HG03439 (cell line): ENCODE measurements around the gene C2CD2L.
"Not testable (repeated sequence)": the region's sequence is repeated elsewhere in the genome, so short reads cannot be mapped to it uniquely, and the experiment has no call there.

Experiments used
- ATAC-seq: cut with Tn5 transposase; IDR thresholded peaks from one replicate; pipeline ENCODE4 v1.9.1; 2021; ENCODE audit warnings: mild to moderate bottlenecking, moderate library complexity; ENCODE audit not compliant: unreplicated experiment

The C2CD2L gene

GRCh38 chr11:119113716-119114115, 6.6 kb downstream of the C2CD2L start:
- no peak for ATAC-seq

- ATAC-seq: no peak
These were observed 7.2 kb downstream of the C2CD2L start for GRCh38 chr11:119114351-119114750.

DNA sequence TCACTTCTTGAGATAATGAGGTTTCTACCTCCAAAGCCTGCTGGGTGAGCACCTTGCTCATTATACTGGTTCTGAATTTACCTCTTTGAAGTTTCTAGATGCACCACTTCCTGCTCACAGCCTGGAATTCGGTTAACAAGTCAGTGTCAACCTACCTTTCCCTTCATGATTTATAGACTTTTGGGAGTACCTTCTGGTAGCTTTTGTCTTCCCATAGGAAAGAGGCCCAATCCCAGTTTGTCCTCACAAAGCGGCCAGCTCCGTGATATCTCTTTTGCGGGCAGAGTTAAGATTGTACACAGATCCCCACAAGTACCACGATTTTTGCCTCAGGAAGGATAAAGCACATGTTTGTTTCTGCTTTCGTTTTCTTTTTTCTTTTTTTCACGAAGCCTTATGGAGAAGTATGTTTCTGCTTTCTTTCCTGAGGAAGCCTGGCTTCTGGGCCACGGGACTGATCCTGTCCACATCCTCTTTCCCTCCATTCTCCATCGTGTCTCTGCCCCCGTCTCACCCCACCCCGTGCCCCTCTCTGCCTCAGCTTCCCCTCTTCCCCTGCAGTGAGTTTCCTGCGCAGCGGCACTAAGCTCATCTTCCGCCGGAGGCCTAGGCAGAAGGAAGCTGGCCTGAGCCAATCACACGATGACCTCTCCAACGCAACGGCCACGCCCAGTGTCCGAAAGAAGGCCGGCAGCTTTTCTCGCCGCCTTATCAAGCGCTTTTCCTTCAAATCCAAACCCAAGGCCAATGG, 8.5 kb downstream of the C2CD2L start:
- ATAC-seq: no peak

GRCh38 chr11:119116235-119116594, 9.1 kb downstream of the C2CD2L start:
- ATAC-seq: no peak

DNA sequence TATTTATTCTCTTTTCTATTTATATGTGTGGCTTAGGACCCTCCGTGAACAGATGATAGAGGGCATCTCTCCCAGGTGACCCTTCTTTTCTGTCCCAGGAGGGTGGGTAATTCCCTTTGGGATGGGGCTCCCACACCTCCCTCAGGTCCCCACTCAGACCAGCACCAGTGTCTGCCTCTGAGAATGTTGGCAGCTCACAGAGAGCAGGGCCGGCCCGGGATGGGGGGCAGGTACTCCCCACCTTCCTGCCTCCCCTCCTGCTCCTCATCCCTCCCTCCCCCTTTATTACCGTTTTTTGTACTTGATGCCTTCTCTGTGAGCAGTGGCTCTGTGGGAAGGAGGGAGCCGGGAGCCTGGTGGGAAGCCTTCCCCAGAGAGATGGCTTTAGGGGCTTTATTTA, 9.5 kb downstream of the C2CD2L start:
- ATAC-seq: no peak

GRCh38 chr11:119117004-119117706, 10.0 kb downstream of the C2CD2L start:
- ATAC-seq: no peak

DNA sequence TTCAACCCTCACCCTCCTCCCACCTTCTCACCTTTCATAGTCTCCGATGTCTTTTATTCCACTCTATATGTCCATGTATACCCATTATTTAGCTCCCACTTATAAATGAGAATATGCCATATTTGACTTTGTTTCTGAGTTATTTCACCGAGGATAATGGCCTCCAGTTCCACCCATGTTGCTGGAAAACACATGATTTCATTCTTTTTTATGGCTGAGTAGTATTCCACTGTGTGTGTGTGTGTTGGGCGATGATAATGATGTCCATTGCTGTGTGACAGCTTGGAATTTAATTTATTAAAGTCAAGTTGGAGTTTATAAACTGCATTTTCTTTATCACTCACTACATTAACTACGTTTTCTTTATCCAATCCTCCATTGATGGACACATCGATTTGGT, 11.1 kb downstream of the C2CD2L start:
- ATAC-seq: no peak

DNA sequence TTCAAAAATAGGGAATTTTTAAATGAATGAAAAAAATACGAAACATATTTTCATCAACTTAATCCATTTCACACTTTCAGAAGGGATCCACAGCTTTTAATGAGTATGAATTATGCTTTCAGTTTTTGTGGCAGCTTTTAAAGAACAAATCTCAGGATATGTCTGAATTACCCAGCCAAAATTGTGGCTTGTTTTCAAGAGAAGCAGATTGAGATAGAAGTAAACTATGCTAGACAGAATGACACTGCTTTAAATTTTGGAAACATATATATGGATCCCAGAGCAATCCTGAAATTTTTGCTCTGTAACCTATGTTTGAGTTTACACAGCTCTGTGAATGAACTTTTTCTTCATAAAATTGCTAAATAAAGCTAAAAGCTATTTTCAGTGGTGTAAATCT, 11.8 kb downstream of the C2CD2L start:
- no peak for ATAC-seq

GRCh38 chr11:119120639-119121007, 13.5 kb downstream of the C2CD2L start:
- no peak for ATAC-seq

DNA sequence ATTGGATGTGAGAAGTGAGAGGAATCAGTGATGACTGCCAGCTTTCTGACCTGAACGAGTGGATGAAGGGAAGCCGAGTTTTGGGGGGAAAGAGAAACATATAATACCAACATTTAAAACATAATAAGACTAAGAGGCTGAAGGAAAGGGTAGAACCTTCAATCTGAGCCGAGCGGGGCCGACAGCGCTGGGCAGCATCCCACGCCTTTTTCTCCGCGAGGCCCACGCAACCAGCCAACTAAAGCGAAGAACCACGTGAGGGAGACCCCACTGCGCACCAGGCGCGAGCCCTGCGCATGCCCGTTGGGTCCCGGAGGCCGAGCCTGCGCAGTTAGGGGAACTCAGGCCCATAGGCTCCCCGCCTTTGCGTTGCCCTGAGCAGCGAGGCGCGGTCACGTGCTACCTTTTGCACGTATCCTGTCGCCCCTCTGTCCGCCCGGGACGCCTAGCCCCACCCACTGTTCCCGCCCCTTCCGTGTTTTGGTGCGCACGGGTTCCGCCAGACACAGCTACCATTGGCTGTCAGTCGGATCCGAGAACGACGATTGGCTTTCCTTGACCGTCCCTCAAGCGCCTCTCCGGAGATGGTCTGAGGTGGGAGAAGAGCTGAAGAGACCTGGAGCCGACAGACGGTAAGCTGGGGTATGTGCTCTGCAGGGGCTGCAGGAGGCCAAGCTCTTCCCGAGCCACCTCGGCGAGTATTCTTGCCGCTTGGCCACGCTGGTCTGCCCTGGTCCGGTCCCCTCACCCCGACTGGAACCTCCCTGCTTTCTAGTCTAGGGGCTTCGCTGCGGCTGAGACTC, 14.1 kb downstream of the C2CD2L start, which contains the start of gene HINFP:
TSS of gene HINFP (plus strand) at position 573 of the 803 bp plus-strand sequence. CDS start 5,365 bp downstream, outside the sequence.
- ATAC-seq: peak; percentile 93

- ATAC-seq: peak; percentile 7
These were observed 14.6 kb downstream of the C2CD2L start for GRCh38 chr11:119121811-119122124.

DNA sequence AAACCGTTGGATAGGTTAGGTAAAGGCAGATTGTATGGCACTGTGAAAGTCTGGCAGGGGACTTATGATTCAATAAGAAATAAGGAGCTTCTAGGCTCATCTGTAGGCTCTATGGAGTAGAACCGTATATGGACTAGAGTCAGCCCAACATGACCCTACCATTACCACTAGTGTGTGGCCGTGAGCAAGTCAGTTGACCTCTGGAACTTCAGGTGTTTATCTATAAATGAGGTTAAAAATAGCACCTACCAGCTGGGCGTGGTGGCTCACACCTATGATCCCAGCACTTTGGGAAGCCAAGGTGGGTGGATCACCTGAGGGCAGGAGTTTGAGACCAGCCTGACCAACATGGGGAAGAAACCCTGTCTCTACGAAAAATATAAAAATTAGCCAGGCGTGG, 18.7 kb downstream of the C2CD2L start:
- no peak for ATAC-seq

GRCh38 chr11:119126675-119127268, 19.6 kb downstream of the C2CD2L start:
- no peak for ATAC-seq

- no peak for ATAC-seq
These were observed 23.5 kb downstream of the C2CD2L start for GRCh38 chr11:119130662-119131061.

DNA sequence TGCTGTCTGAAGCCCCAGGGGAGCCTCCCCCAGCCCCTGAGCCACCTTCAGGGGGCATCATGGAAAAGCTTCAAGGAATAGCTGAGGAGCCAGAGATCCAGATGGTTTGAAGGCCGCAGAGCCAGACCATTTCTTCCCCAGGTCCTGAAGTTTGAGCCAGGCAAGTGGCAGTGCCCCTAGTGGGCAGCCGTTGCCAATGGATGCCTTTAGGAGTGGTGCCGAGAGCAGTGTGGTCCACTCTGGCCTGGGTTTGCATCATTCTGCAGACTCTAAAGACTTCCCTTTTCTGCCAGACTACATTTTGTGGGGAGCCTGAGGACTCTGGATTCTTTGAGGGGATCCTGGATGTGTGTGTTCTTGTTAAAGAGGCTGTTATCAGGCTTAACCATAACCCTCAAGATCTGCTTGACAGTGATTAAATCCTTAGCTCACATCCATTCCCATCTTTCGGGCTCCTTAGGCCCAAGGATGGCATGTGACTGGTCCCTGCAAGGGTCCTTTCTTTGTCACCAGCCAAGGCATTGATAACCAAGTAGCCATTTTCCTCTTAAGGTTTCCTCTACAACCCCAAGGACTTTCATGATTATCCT, 27.3 kb downstream of the C2CD2L start:
- no peak for ATAC-seq

GRCh38 chr11:119139276-119139675, 32.1 kb downstream of the C2CD2L start:
- ATAC-seq: not testable (repeated sequence)

- ATAC-seq: no peak
These were observed 37.8 kb downstream of the C2CD2L start for GRCh38 chr11:119144825-119145486.

DNA sequence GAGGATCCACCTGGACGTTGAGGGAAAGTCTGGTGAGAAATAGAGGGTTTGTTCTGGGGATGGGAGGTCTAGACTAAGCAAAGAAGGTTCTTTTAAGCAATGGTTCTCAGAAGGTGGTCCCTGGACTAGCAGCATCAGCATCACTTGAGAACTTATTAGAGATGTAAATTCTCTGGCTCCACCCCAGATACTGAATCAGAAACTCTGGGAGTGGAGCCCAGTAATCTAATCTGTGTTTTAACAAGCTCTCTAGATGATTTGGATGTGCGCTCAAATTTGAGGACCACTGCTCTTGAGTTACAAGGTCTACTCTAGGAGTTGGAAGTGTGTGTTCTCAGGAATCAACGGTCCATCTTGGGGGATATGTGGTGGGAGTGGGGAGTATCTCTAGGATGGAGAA, 38.4 kb downstream of the C2CD2L start:
- no peak for ATAC-seq

DNA sequence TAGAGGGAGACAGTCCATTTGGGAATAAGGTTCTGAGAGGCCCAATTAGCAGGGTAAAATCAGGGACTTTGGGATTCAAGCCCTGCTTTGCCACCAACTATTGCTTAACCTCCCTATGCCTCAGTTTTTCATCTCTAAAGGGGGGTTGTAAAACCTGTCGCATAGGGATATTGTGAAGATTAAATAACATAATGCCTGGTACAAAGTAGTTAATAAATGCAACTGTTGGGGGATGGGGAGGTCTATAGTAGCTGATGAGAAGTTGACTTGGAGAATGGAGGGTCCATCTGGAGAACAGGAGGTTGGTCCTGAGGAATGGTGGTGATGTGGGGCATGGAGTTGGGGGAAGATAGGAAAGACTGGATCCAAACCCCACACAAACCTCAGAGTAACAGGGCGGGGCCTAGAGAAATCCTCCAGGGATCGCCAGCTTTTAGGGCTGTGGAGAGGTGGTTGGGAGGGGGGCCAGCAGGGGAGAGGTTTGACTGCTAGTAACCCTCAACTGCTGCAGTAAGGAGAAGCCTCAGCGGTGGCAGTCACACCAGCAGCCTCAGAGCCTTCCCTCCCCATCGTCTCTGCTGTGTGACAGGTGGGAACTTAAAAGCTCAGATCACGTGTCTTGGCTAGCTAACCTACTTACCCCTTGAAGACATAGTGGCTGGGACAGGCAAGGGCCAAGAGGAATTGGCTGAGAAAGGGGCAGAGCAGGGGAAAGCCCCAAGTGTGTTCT, 40.6 kb downstream of the C2CD2L start:
- ATAC-seq: no peak

DNA sequence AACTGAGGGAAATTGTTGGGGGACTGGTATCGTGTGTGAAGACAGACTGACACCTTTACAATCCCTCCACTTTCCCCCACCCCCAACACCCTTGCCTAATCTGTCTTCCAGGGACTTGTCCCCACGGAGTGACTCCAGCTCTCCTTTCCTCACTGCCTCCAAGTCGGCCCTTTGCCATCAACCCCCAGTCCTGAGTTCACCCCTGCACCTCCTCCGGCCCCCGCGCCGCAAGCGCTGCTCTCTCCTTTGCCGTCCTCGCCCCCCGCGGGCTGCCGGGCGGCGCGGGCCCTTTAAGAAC, 41.5 kb downstream of the C2CD2L start:
- ATAC-seq: no peak
